A549 treated with AZD9567 at 1 μM for 4 hours (cell line): Measurements from ENCODE around the gene AAK1. TPM values are rescaled to one million over a fixed set of nuclear protein-coding genes. Genes with fewer than 3 reads are reported as not detected.

Experiments
- total RNA-seq: library from RNA; stranded (reverse); fragments of 200-300 nt; extraction: Qiagen RNA extraction; gene quantifications from 5 replicates; pipeline ENCODE4 v1.2.3, GENCODE V29; 2022; ENCODE audit not compliant: insufficient read depth

Gene AAK1
- 10.9 to 15.3 TPM (median 14.4 TPM) in 5 replicates for total RNA-seq

DNA sequence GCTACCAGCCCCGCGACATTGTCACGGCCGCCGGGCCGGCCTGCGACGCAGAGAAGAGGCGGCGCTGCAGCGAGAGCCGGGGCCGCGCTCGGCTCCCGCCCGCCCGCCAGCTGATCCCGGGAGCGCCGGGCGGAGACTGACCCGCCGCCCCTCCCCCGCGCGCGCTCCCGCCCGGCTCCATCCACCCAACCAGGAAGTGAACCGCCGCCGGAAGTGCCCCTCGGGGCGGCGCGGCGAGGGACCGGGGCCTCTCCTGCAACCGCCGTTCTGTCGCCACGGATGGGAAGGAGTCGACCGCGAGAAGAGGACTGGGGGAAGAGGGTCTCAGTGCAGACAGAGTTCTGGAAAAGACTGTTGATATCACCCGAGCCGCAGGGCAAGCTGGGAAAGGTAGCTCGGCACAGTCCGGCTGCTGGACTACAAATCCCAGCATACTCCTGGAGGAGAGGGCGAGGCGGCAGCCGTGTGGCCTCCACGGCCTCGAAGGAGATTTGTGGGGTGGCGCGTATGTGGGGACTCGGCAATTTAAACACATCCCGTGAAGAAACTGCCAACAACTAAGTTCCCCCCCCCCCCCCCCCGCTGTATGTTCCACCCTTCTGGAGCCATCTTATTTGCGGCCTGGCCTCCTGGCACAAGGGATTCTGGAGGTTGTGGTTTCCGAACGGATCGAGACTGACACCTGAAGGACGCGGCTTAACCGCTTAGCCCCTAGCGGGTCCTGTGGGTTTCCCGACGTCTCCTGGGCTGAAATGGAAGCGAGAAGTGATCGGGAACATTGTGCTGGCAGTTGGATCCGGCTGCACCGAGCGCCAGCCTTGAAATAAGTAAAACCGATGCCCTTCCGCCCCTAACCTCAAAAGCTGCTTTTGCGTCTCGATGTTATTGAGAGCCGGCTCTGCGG is at the start of gene AAK1:
AAK1 (minus strand) TSS at position 138 of the 904 bp plus-strand sequence. CDS start 699 bp downstream, outside the sequence.

GRCh38 chr2:69436938-69437750 is 206.4 kb downstream of the AAK1 start, which contains the start of gene NFU1:
Gene NFU1 (minus strand): TSS chr2:69437435. CDS start chr2:69437422, 13 bp downstream.

Other genes starting within 250 kb of the AAK1 start
- 47.8 to 59.0 TPM (median 49.7 TPM) in 5 replicates for gene NFU1, start 206.3 kb downstream of the AAK1 start, total RNA-seq
- 337 to 371 TPM (median 347 TPM) in 5 replicates for gene ANXA4, start 98.4 kb upstream of the AAK1 start, total RNA-seq
- gene GMCL1, start 185.9 kb upstream of the AAK1 start, total RNA-seq: 7.8 to 11.7 TPM (median 11.1 TPM) in 5 replicates